Endothelial cell of umbilical vein (primary cell): Measurements from ENCODE around the gene KLHDC4.

Source experiments
- CTCF ChIP-seq, 2 donors: IDR thresholded peaks; 1 replicate in 1 of 2; 2 replicates in 1 of 2; pipeline ENCODE4 v1.5.1; 2011; ENCODE audit warnings: low read length in 2 of 2, mild to moderate bottlenecking in 2 of 2, moderate library complexity in 2 of 2, control low read depth in 1 of 2, inconsistent platforms in 1 of 2, low read depth in 1 of 2; ENCODE audit not compliant: insufficient read depth in 1 of 2; ENCODE audit errors: extremely low read depth in 1 of 2
- EZH2 ChIP-seq: IDR thresholded peaks from 2 replicates; pipeline ENCODE4 v1.6.1; 2012; ENCODE audit warnings: borderline replicate concordance, low read depth, mild to moderate bottlenecking, moderate library complexity, low read length, inconsistent platforms; ENCODE audit not compliant: severe bottlenecking

- TF ChIP-seq CTCF (IDR thresholded peaks at IDR 0.05; ENCODE audit: extremely low read depth in 1 of 2, insufficient read depth in 1 of 2, low read depth in 1 of 2, low read length in 2 of 2) (no peak), EZH2 (no peak)
These were observed 80.4 kb downstream of the KLHDC4 start for GRCh38 chr16:87685405-87685755.
